GM13977 (cell line): ENCODE results near the gene TGFBI.
A peak's percentile ranks its signal among the peaks of the same experiment; 100 is the strongest.

ENCODE experiments used
- DNase-seq: peaks from one replicate; pipeline ENCODE4 v3.0.0; 2012; ENCODE audit warnings: low spot score
- in situ Hi-C: fragments of 300-500 bp; cut with MboI; formaldehyde crosslinking; loops from one replicate; pipeline ENCODE4 v1.12.0; 2022; ENCODE audit warnings: low sequenced_read_pairs, low pct_unique_long_range_greater_than_20kb, mixed read lengths, inconsistent platforms; ENCODE audit not compliant: unreplicated experiment
- TF ChIP-seq, protein P1 (sequence below): IDR thresholded peaks from 2 replicates; pipeline ENCODE4 v1.5.1; 2012; ENCODE audit warnings: mild to moderate bottlenecking, control low read depth; ENCODE audit not compliant: insufficient read depth; ENCODE audit errors: extremely low read depth, missing control alignments

TGFBI gene

GRCh38 chr5:136103118-136103517, 74.3 kb downstream of the TGFBI start:
- no peak for DNase-seq
- TF ChIP-seq, protein P1, sequence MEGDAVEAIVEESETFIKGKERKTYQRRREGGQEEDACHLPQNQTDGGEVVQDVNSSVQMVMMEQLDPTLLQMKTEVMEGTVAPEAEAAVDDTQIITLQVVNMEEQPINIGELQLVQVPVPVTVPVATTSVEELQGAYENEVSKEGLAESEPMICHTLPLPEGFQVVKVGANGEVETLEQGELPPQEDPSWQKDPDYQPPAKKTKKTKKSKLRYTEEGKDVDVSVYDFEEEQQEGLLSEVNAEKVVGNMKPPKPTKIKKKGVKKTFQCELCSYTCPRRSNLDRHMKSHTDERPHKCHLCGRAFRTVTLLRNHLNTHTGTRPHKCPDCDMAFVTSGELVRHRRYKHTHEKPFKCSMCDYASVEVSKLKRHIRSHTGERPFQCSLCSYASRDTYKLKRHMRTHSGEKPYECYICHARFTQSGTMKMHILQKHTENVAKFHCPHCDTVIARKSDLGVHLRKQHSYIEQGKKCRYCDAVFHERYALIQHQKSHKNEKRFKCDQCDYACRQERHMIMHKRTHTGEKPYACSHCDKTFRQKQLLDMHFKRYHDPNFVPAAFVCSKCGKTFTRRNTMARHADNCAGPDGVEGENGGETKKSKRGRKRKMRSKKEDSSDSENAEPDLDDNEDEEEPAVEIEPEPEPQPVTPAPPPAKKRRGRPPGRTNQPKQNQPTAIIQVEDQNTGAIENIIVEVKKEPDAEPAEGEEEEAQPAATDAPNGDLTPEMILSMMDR, result no peak
- in situ Hi-C loops, result no loop called here

GRCh38 chr5:136104306-136104965, 75.6 kb downstream of the TGFBI start:
- TF ChIP-seq, protein P1, result no peak
- in situ Hi-C loops, result no loop called here
- DNase-seq, result no peak

DNA sequence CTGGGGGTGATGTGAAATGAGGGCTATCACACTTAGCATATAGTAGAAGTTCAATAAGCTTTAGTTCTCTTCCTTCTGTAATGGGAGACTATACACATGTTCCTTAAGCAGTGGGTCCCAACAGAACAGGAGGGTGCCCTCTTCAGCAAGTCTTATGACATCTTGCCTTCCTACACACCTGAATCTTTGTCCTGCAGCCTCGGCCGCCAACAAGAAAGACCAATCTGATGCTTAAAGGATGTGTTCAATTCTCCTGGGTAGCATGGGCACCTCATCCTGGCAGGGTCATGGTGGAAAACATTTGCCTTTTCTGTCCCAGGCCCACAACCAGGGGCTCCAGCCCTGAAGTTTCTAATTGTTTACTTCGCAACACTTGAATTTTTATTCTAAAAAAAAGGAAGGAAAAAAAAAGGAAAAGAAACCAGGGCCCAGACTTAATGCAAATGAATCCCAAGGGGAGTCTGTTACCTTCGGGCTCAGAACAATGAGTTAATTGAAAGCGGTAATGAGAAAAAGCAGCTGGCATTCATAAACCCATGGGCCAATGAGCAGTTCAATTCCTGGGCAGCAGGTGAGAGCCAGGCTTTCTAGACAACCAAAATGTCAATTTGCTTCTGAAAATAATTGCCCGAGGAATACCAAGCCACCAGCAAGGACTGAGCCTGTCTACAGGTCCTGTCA, 77.7 kb downstream of the TGFBI start:
- DNase-seq, result no peak
- in situ Hi-C loops, result no loop called here

GRCh38 chr5:136108180-136108611, 79.4 kb downstream of the TGFBI start:
- in situ Hi-C loops, result no loop called here
- TF ChIP-seq, protein P1, result no peak
- DNase-seq, result peak; percentile 31

More for the DNA sequence above, 77.7 kb downstream of the TGFBI start:
- TF ChIP-seq, protein P1, result no peak

GRCh38 chr5:136108766-136109165, 80.0 kb downstream of the TGFBI start:
- TF ChIP-seq, protein P1, result no peak
- in situ Hi-C loops, result no loop called here
- no peak for DNase-seq

- TF ChIP-seq, protein P1, result no peak
- no peak for DNase-seq
- in situ Hi-C loops, result no loop called here
These were observed 80.8 kb downstream of the TGFBI start for GRCh38 chr5:136109453-136110135.
